NB4 (cell line): ENCODE results near the gene TOP1.

Source experiments
- MYC ChIP-seq: IDR thresholded peaks from 2 replicates; pipeline ENCODE4 v1.6.1; 2011; ENCODE audit warnings: low read depth, low read length
- POLR2A ChIP-seq: IDR thresholded peaks from 2 replicates; pipeline ENCODE4 v1.6.1; 2011; ENCODE audit warnings: mild to moderate bottlenecking; ENCODE audit not compliant: insufficient read length; ENCODE audit errors: extremely low read depth
- TF ChIP-seq, protein P1 (sequence below): IDR thresholded peaks from one replicate; pipeline ENCODE4 v1.5.1; 2012; ENCODE audit warnings: low read depth, low read length

DNA sequence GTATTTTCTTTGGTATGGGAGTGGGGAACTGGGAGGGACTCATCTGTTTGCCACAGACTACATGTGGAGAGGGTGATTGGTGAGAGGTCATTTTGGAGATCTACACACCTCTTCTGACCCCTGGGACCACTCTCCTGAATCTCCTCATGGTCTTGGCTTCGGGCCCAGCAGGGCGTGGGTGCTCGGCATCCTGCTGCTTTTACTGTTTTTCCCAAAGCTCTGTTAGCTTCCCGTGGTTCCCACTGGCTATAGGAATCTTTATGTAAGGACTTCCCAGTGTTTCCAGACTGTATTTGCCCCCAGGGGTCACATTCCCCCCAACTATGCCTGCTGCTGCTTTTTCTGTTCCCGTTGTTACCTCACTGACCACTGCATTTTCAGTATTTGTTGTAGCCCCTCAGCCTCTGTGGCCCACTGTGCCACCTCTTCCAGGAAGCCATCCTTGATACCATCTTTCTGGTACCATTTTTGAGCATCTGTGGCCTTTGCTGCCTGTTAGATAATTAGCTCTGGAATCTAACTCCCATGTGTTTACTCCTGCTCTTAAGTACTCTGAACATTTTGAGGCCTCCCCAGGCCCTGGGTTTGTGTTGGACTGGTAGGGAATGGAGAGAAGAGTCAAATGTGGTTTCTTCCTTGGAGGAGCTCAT, 123.6 kb downstream of the TOP1 start:
- TF ChIP-seq, protein P1, sequence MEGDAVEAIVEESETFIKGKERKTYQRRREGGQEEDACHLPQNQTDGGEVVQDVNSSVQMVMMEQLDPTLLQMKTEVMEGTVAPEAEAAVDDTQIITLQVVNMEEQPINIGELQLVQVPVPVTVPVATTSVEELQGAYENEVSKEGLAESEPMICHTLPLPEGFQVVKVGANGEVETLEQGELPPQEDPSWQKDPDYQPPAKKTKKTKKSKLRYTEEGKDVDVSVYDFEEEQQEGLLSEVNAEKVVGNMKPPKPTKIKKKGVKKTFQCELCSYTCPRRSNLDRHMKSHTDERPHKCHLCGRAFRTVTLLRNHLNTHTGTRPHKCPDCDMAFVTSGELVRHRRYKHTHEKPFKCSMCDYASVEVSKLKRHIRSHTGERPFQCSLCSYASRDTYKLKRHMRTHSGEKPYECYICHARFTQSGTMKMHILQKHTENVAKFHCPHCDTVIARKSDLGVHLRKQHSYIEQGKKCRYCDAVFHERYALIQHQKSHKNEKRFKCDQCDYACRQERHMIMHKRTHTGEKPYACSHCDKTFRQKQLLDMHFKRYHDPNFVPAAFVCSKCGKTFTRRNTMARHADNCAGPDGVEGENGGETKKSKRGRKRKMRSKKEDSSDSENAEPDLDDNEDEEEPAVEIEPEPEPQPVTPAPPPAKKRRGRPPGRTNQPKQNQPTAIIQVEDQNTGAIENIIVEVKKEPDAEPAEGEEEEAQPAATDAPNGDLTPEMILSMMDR, result no peak
- no peak for TF ChIP-seq MYC
- TF ChIP-seq POLR2A, result no peak
